ENCODE data around the gene NR2E3.
"Not testable (repeated sequence)": the region's sequence is repeated elsewhere in the genome, so short reads cannot be mapped to it uniquely, and the experiment has no call there.

NR2E3 gene

DNA sequence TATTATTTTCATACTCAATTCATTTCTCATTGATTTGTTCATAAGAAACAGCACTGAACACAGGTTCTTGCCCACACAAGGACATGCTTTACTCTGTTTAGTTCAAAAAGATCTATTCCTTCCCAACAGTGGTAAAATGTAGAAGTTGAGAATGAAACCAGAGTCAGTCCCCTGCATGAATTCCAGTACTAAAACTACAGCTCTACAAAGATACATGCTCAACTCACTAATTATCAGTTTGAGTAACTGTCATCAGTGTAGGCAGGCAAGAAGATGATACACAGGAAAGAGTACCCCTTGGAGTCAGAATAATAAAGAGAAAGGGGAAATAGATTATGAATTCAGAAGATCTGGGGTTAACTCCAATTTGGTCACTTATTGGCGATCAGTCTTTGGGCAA lies 43.2 kb downstream of the NR2E3 start:
- Histone ChIP-seq H2AFZ (ENCODE audit: low read depth, low read length) (no peak overlapping the region), H3K36me3 (ENCODE audit: insufficient read depth, low read length) (peaks cover 14% of the 10 kb centered on the region), H3K4me1 (ENCODE audit: insufficient read depth, low read length) (no peaks in the 10 kb centered on the region), H3K4me2 (ENCODE audit: insufficient read depth, low read length) (no peak overlapping the region), H3K27ac (ENCODE audit: low read length) (no peak overlapping the region), H3K79me2 (ENCODE audit: insufficient read depth, low read length) (no peaks in the 10 kb centered on the region), H3K9ac (ENCODE audit: low read depth, low read length) (no peak overlapping the region), H3K9me3 (ENCODE audit: insufficient read depth, low read length, severe bottlenecking) (no peaks in the 10 kb centered on the region), H4K20me1 (ENCODE audit: insufficient read depth, low read length) (no peaks in the 10 kb centered on the region), H3K4me3 (ENCODE audit: low read depth in 1 of 2, low read length in 2 of 2) (no peak overlapping the region), H3K27me3 (ENCODE audit: insufficient read depth, low read length, poor library complexity) (no peaks in the 10 kb centered on the region)
- TF ChIP-seq CTCF (IDR thresholded peaks at IDR 0.05; ENCODE audit: borderline replicate concordance, extremely low read depth, low read length, poor library complexity, severe bottlenecking) (no peak), EZH2 (IDR thresholded peaks at IDR 0.05; ENCODE audit: borderline replicate concordance, low read depth, low read length, severe bottlenecking) (no peak)
- ATAC-seq (ENCODE audit: insufficient read depth, low read depth) (no peak), DNase-seq (no peak)

- H3K27me3 ChIP-seq (ENCODE audit: insufficient read depth, low read length, poor library complexity); H3K79me2 ChIP-seq (ENCODE audit: insufficient read depth, low read length); H3K36me3 ChIP-seq (ENCODE audit: insufficient read depth, low read length); DNase-seq; H3K4me2 ChIP-seq (ENCODE audit: insufficient read depth, low read length); H3K4me1 ChIP-seq (ENCODE audit: insufficient read depth, low read length); H3K4me3 ChIP-seq (ENCODE audit: low read depth in 1 of 2, low read length in 2 of 2); H3K9ac ChIP-seq (ENCODE audit: low read depth, low read length); H2AFZ ChIP-seq (ENCODE audit: low read depth, low read length); H3K27ac ChIP-seq (ENCODE audit: low read length); H3K9me3 ChIP-seq (ENCODE audit: insufficient read depth, low read length, severe bottlenecking); ATAC-seq (ENCODE audit: insufficient read depth, low read depth); H4K20me1 ChIP-seq (ENCODE audit: insufficient read depth, low read length): not testable (repeated sequence)
Observed at GRCh38 chr15:71858232-71858631, 47.9 kb downstream of the NR2E3 start.
